Measurements from ENCODE around the gene XRCC4. TPM values are rescaled to one million over a fixed set of nuclear protein-coding genes. Genes with fewer than 3 reads are reported as not detected.

XRCC4 gene
- total RNA-seq, 1 experiment from 2014 or later: 13.8 TPM

GRCh38 chr5:83077662-83078261 is 415 bp downstream of the XRCC4 start:
- intact Hi-C loops (cut with micrococcal nuclease): loop anchor here (2.0 to 10.0 kb wide), 3 partner anchors 357 to 437 kb away; partner anchors contain the start of gene VCAN
- H3K9me3 ChIP-seq (ENCODE audit: low read length): no peaks in the 10 kb centered on the region
- H4K20me1 ChIP-seq (ENCODE audit: low read length): peaks cover 22% of the 10 kb centered on the region; the same call in 1 of the 2 replicates
- no peaks in the 10 kb centered on the region for H3K9me2 ChIP-seq (replicated peaks; ENCODE audit: low read length)
- H3F3A ChIP-seq (ENCODE audit: low read length, unreplicated experiment): no peaks in the 10 kb centered on the region
- H3K36me3 ChIP-seq (ENCODE audit: low read depth, low read length): peaks cover 18% of the 10 kb centered on the region
- peak overlapping the region; percentile 99 for H3K4me2 ChIP-seq (ENCODE audit: low read length)
- TSS peak; percentile 85 for BruUV-seq (replicated peaks)
- peaks cover 58% of the 10 kb centered on the region for H3K79me2 ChIP-seq (ENCODE audit: low read length)
- H3K4me1 ChIP-seq (ENCODE audit: insufficient read depth, low read length): peaks cover 19% of the 10 kb centered on the region
- ATAC-seq (peak; percentile 3; the same call in 1 of the 2 replicates), DNase-seq (no peak)
- POLR2A ChIA-PET (ENCODE audit: unreplicated experiment): interaction anchor here (0.6 to 0.7 kb wide), 6 partner anchors 57 to 507 kb away, joined by 3 to 4 read pairs (median 3); no protein-coding TSS in a partner anchor
- H3K9ac ChIP-seq (ENCODE audit: low read length): peak overlapping the region; percentile 96
- H3K4me3 ChIP-seq (ENCODE audit: low read length): peak overlapping the region; percentile 94
- CTCF ChIA-PET: no interaction called here
- no peaks in the 10 kb centered on the region for H3K27me3 ChIP-seq (ENCODE audit: low read length)
- peak overlapping the region; percentile 53 for H3K27ac ChIP-seq (ENCODE audit: low read length)
- H2AFZ ChIP-seq (ENCODE audit: low read length): peak overlapping the region; percentile 100
- TF ChIP-seq CTCF (conservative IDR thresholded peaks at IDR 0.05; ENCODE audit: low read depth, low read length): no peak
- no peak for TF ChIP-seq EZH2phosphoT487 (IDR thresholded peaks at IDR 0.05; ENCODE audit: borderline replicate concordance, low read length)
- TF ChIP-seq EZH2 (IDR thresholded peaks at IDR 0.05; ENCODE audit: low read length, unreplicated experiment): no peak

- no TSS peak for BruUV-seq (replicated peaks)
- Histone ChIP-seq H3K9ac (ENCODE audit: low read length) (no peak overlapping the region), H2AFZ (ENCODE audit: low read length) (no peak overlapping the region), H3K9me2 (replicated peaks; ENCODE audit: low read length) (no peaks in the 10 kb centered on the region), H3K79me2 (ENCODE audit: low read length) (peaks cover 12% of the 10 kb centered on the region), H3K27ac (ENCODE audit: low read length) (no peak overlapping the region), H3K4me1 (ENCODE audit: insufficient read depth, low read length) (peaks cover 17% of the 10 kb centered on the region; the same call in 1 of the 2 replicates), H3K27me3 (ENCODE audit: low read length) (no peaks in the 10 kb centered on the region), H3K9me3 (ENCODE audit: low read length) (no peaks in the 10 kb centered on the region), H3F3A (ENCODE audit: low read length, unreplicated experiment) (no peaks in the 10 kb centered on the region), H3K4me3 (ENCODE audit: low read length) (no peak overlapping the region), H3K4me2 (ENCODE audit: low read length) (no peak overlapping the region), H4K20me1 (ENCODE audit: low read length) (no peaks in the 10 kb centered on the region), H3K36me3 (ENCODE audit: low read depth, low read length) (no peaks in the 10 kb centered on the region)
- DNase-seq (no peak), ATAC-seq (no peak)
- CTCF ChIA-PET: no interaction called here
- POLR2A ChIA-PET (ENCODE audit: unreplicated experiment): no interaction called here
- intact Hi-C loops (cut with micrococcal nuclease): no loop called here
- TF ChIP-seq CTCF (conservative IDR thresholded peaks at IDR 0.05; ENCODE audit: low read depth, low read length) (no peak), EZH2phosphoT487 (IDR thresholded peaks at IDR 0.05; ENCODE audit: borderline replicate concordance, low read length) (no peak)
Observed at GRCh38 chr5:83082750-83083149, 5.4 kb downstream of the XRCC4 start.

- Histone ChIP-seq H2AFZ (ENCODE audit: low read length) (no peak overlapping the region), H3K4me1 (ENCODE audit: insufficient read depth, low read length) (0 out of 2 replicates have a peak, but pooled peaks cover 5% of the 10 kb centered on the region), H3K9ac (ENCODE audit: low read length) (no peak overlapping the region), H3F3A (ENCODE audit: low read length, unreplicated experiment) (no peaks in the 10 kb centered on the region), H3K27me3 (ENCODE audit: low read length) (no peaks in the 10 kb centered on the region), H3K27ac (ENCODE audit: low read length) (no peak overlapping the region), H3K36me3 (ENCODE audit: low read depth, low read length) (no peaks in the 10 kb centered on the region), H3K4me3 (ENCODE audit: low read length) (no peak overlapping the region), H3K79me2 (ENCODE audit: low read length) (no peaks in the 10 kb centered on the region), H3K9me3 (ENCODE audit: low read length) (no peaks in the 10 kb centered on the region), H3K9me2 (replicated peaks; ENCODE audit: low read length) (no peaks in the 10 kb centered on the region), H3K4me2 (ENCODE audit: low read length) (no peak overlapping the region), H4K20me1 (ENCODE audit: low read length) (no peaks in the 10 kb centered on the region)
- no peak for TF ChIP-seq CTCF (conservative IDR thresholded peaks at IDR 0.05; ENCODE audit: low read depth, low read length)
- no peak for TF ChIP-seq EZH2phosphoT487 (IDR thresholded peaks at IDR 0.05; ENCODE audit: borderline replicate concordance, low read length)
- TF ChIP-seq EZH2 (IDR thresholded peaks at IDR 0.05; ENCODE audit: low read length, unreplicated experiment): no peak
- CTCF ChIA-PET: no interaction called here
- intact Hi-C loops (cut with micrococcal nuclease): no loop called here
- BruUV-seq (replicated peaks): no TSS peak
- ATAC-seq (no peak), DNase-seq (no peak)
- POLR2A ChIA-PET (ENCODE audit: unreplicated experiment): no interaction called here
Observed at GRCh38 chr5:83084336-83084735, 7.0 kb downstream of the XRCC4 start.
